Gastroesophageal sphincter (tissue), 4 donors: ENCODE measurements around the gene NDNF. TPM values are rescaled to one million over a fixed set of nuclear protein-coding genes. Genes with fewer than 3 reads are reported as not detected.

ENCODE experiments used
- ATAC-seq: fragments of 150-250 bp; one replicate; pipeline ENCODE4 v1.9.1; 2016; ENCODE audit warnings: mild to moderate bottlenecking, moderate library complexity
- H3K27ac ChIP-seq, 4 donors: fragments of 200-600 bp; sonication (generic) in 3 of 4; 1 replicate in 3 of 4; 2 replicates in 1 of 4; pipeline ENCODE4 v1.5.1; 2016 to 2019
- H3K27me3 ChIP-seq: fragments of 200-600 bp; sonication (generic); one replicate; pipeline ENCODE4 v1.5.1; 2019
- H3K36me3 ChIP-seq, 2 donors: fragments of 200-600 bp; sonication (generic); one replicate each; pipeline ENCODE4 v1.5.1; 2019; ENCODE audit warnings: control low read depth in 1 of 2
- H3K4me1 ChIP-seq, 3 donors: fragments of 200-600 bp; sonication (generic); 1 replicate in 2 of 3; 2 replicates in 1 of 3; pipeline ENCODE4 v1.5.1; 2016 to 2019; ENCODE audit warnings: control low read depth in 2 of 3
- H3K4me3 ChIP-seq, 2 donors: fragments of 200-600 bp; sonication (generic); one replicate each; pipeline ENCODE4 v1.5.1; 2019; ENCODE audit warnings: mild to moderate bottlenecking in 1 of 2, moderate library complexity in 1 of 2
- H3K9me3 ChIP-seq, 3 donors: fragments of 200-600 bp; sonication (generic); one replicate each; pipeline ENCODE4 v1.5.1; 2017 to 2019; ENCODE audit warnings: control low read depth in 2 of 3
- CTCF ChIP-seq, 4 experiments: fragments of 200-600 bp in 2 of 4; fragments of 450-650 bp in 2 of 4; sonication (generic) in 1 of 4; IDR thresholded peaks; one replicate each; pipeline ENCODE4 v1.5.1; 2017 to 2019; ENCODE audit warnings: antibody characterized with exemption in 4 of 4, mild to moderate bottlenecking in 2 of 4, moderate library complexity in 2 of 4
- EP300 ChIP-seq: sonication (generic); formaldehyde crosslinking; IDR thresholded peaks from one replicate; pipeline ENCODE4 v1.6.1; 2017; ENCODE audit warnings: antibody characterized with exemption, mild to moderate bottlenecking
- POLR2A ChIP-seq, 2 donors: fragments of 450-650 bp; IDR thresholded peaks; one replicate each; pipeline ENCODE4 v1.6.1; 2017; ENCODE audit warnings: antibody characterized with exemption in 2 of 2, mild to moderate bottlenecking in 2 of 2, moderate library complexity in 1 of 2
- POLR2AphosphoS5 ChIP-seq: sonication (generic); formaldehyde crosslinking; IDR thresholded peaks from one replicate; pipeline ENCODE4 v1.6.1; 2017; ENCODE audit warnings: antibody characterized with exemption
- WGBS, 2 donors: methylation state at CpG; one replicate each; pipeline ENCODE4 v1.1.5; 2018; ENCODE audit warnings: low coverage in 1 of 2; 5-methylcytosine and 5-hydroxymethylcytosine counted together
- total RNA-seq, 4 donors: library from RNA; depleted of rRNA; stranded (reverse); fragments of >200 nt; gene quantifications; one replicate each; pipeline ENCODE4 v1.1.0, GENCODE V29; 2016

The NDNF gene
- total RNA-seq, 4 donors from 2014 or later = 5.3 to 14.2 (median 9.7) TPM

DNA sequence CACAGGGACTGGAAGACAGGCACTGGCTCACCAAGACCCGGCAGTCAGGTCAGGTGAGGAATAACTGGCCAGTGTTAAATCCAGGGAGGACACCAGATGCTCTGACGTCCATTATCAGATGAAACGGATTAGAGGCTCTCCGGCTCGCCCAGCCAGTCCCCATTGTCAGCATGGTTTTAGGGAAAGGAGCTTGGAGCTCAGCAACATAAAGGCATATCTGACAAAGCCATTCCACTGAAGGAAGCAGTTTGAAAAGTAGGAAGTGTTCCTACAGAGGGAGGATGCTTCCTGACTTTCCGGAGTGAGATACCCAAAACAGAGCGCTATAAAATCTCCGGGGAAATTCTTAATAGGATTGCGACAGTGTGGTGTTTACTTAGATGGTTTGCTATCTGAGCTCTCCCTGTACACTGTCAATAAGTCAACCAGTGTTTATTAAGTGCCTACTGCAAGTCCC, 14.8 kb downstream of the NDNF start:
- no peak for TF ChIP-seq CTCF (IDR thresholded peaks at IDR 0.05)
- TF ChIP-seq POLR2AphosphoS5 = no peak
- TF ChIP-seq POLR2A (IDR thresholded peaks at IDR 0.05) = no peak
- no peak for TF ChIP-seq EP300
- WGBS, 2 donors = 60 to 67% methylated on average over 5 to 9 of the region's 9 CpGs
- ATAC-seq = peak; percentile 16
- Histone ChIP-seq H3K4me1 (no peaks in the 10 kb centered on the region), H3K9me3 (no peaks in the 10 kb centered on the region), H3K36me3 (no peaks in the 10 kb centered on the region), H3K27ac (no peak overlapping the region), H3K27me3 (no peaks in the 10 kb centered on the region), H3K4me3 (no peak overlapping the region)

GRCh38 chr4:121056066-121056465, 16.3 kb downstream of the NDNF start:
- H3K4me3 ChIP-seq = no peak overlapping the region
- H3K27ac ChIP-seq = no peak overlapping the region
- no peak for ATAC-seq
- no peaks in the 10 kb centered on the region for H3K4me1 ChIP-seq
- H3K36me3 ChIP-seq = no peaks in the 10 kb centered on the region
- TF ChIP-seq CTCF (IDR thresholded peaks at IDR 0.05) (no peak), POLR2A (IDR thresholded peaks at IDR 0.05) (no peak), EP300 (no peak), POLR2AphosphoS5 (no peak)
- no peaks in the 10 kb centered on the region for H3K27me3 ChIP-seq
- H3K9me3 ChIP-seq = no peaks in the 10 kb centered on the region
- 87% methylated on average over 3 of the region's 3 CpGs; no CpG with 5 or more reads in 1 of the 2 donors for WGBS, 2 donors

GRCh38 chr4:121054373-121054772, 18.0 kb downstream of the NDNF start:
- Histone ChIP-seq H3K9me3 (no peaks in the 10 kb centered on the region), H3K27ac (no peak overlapping the region), H3K4me3 (no peak overlapping the region), H3K4me1 (peaks cover 0 to 4% (median 0%) of the 10 kb centered on the region in 3 donors), H3K36me3 (no peaks in the 10 kb centered on the region), H3K27me3 (no peaks in the 10 kb centered on the region)
- no peak for ATAC-seq
- TF ChIP-seq EP300 (no peak), CTCF (IDR thresholded peaks at IDR 0.05) (no peak)

GRCh38 chr4:121053601-121054143, 18.7 kb downstream of the NDNF start:
- ATAC-seq = no peak
- Histone ChIP-seq H3K27me3 (no peaks in the 10 kb centered on the region), H3K4me1 (peaks cover 0 to 4% (median 0%) of the 10 kb centered on the region in 3 donors), H3K27ac (no peak overlapping the region), H3K4me3 (no peak overlapping the region), H3K9me3 (no peaks in the 10 kb centered on the region), H3K36me3 (no peaks in the 10 kb centered on the region)
- TF ChIP-seq POLR2AphosphoS5 (no peak), CTCF (IDR thresholded peaks at IDR 0.05) (no peak), EP300 (no peak)
- 60 to 87% methylated on average over 3 of the region's 3 CpGs for whole genome bisulfite sequencing, 2 donors

DNA sequence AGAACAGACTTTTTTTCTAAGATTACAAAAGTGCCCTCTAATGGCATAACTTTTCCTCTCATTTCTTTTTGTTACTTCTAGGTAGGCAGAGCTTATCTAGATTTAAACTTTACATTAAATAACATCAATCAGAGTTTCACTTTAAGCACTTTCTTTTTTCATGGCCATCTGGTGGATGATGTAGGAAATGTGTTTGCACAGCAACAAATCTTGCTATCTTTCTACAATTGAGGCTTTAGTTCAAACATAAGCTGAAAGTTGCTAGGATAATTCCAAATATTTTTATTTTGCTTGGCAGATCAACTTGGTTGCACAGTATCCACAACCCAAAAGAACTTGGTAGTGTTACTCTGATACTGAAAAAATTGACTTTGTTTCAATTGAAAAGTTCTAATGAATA, 22.0 kb downstream of the NDNF start:
- no peak overlapping the region for H3K27ac ChIP-seq
- no peaks in the 10 kb centered on the region for H3K9me3 ChIP-seq
- H3K36me3 ChIP-seq = no peaks in the 10 kb centered on the region
- TF ChIP-seq POLR2AphosphoS5 (no peak), CTCF (IDR thresholded peaks at IDR 0.05) (peak in 3 of 4 experiments; percentile 24 to 29 (median 26)), EP300 (no peak), POLR2A (IDR thresholded peaks at IDR 0.05) (no peak)
- no peak overlapping the region for H3K4me3 ChIP-seq
- peaks cover 0 to 4% (median 0%) of the 10 kb centered on the region in 3 donors for H3K4me1 ChIP-seq
- ATAC-seq = no peak
- no peaks in the 10 kb centered on the region for H3K27me3 ChIP-seq
